SK-N-MC (cell line): Measurements from ENCODE around the gene LIN54.

Experiments used
- EZH2 ChIP-seq: fragments of 200-600 bp; sonication (generic); IDR thresholded peaks from one replicate; pipeline ENCODE4 v1.6.1; 2017; ENCODE audit warnings: antibody characterized with exemption
- POLR2AphosphoS5 ChIP-seq: IDR thresholded peaks from 2 replicates; pipeline ENCODE4 v1.6.1; 2012; ENCODE audit warnings: mild to moderate bottlenecking, low read depth, low read length, borderline replicate concordance

DNA sequence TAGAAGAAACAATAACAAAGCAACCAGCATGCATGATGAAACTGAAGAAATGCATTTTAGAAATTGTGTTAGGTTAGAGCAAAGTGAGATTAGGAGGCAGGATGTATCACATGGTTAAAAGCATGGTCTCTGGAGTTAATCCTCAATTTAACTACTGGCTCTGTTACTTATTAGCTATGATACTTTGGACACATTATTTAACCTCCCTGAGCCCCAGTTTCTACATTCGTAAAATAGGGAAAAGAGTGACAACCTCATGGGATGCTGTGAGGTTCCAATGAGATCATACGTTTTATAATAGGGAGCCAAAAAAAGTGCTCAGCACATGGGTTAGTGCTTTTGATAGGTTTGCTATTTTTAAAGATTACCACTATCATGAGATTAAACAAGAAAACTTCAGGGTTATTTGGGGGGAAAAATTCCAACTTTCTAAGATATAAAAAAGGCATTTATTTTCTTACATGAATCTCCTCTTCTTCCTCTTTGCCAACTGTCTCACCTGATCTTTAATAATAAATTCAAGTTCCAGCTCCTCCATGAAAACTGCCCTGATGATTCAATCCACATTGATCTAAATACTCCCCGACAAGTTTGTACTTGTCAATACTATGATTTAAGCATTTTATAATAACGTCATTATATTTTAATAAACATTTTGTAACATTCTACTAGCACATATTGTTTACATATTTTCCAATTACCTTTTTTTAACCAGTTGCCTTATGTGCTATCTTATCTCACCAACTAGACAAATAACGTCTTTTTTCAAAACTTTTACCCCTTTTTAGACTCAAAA lies 124.3 kb downstream of the LIN54 start:
- TF ChIP-seq POLR2AphosphoS5 (no peak), EZH2 (no peak)
